ENCODE data around the gene CCDC34.

Gene CCDC34

DNA sequence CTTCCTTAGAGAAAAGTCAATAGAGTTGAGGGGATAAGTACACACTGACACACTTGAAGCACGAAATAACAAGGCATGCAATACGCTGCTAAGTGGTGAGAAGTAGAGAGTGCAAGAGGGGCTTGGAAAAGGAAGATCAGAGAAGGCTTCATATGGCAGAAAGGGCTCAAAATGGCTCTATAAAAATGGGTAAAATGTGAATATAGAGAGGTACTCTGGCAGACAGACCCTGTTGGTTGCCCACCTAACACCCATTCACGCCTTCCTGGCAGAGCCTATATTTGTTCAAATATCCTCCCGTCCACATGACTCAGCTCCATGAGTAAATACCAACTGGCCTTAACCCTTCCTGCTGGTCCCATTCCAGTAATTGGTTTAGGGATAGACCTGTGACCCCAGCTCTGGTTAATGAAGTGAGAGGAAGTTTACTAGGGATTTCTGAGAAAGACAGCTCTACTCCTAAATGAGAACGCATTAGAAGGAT, 38.9 kb upstream of the CCDC34 start:
- Histone ChIP-seq H3K27me3 (ENCODE audit: control insufficient read depth, insufficient read depth, low read length) (no peaks in the 10 kb centered on the region), H3K9ac (ENCODE audit: low read length) (no peak overlapping the region), H3K36me3 (ENCODE audit: control insufficient read depth, insufficient read depth, low read length) (no peaks in the 10 kb centered on the region), H3K4me3 (ENCODE audit: low read length) (no peak overlapping the region), H3K4me1 (ENCODE audit: control insufficient read depth, insufficient read depth, low read length) (no peaks in the 10 kb centered on the region), H3K27ac (ENCODE audit: low read depth, low read length) (no peak overlapping the region)

DNA sequence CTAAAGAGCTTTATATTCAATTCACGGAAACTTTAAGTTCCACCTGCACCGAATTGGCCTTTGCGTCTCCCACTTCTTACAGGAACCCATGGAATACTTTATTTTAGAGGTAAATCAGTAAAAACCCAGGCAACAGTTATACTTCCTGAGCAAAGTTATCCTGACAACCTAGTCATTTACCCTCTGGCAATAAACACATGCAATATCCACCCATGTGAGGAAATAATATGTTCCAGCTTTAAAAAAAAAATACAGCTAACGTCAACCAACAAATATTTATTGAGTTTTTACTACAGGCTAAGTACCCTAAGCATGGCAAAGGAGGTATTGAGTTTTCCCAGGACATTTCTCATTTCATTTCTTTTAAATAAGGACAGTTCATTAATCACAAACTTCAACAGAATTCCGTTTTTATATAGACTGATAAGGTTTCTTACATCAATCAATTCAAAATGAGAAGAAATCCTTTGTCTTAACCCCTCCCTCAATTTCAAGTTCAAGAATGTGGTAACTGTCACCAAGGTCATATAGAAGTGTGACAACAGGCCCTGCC, 38.3 kb upstream of the CCDC34 start:
- Histone ChIP-seq H3K27ac (ENCODE audit: low read depth, low read length) (no peak overlapping the region), H3K9ac (ENCODE audit: low read length) (no peak overlapping the region), H3K27me3 (ENCODE audit: control insufficient read depth, insufficient read depth, low read length) (no peaks in the 10 kb centered on the region), H3K4me1 (ENCODE audit: control insufficient read depth, insufficient read depth, low read length) (no peaks in the 10 kb centered on the region), H3K36me3 (ENCODE audit: control insufficient read depth, insufficient read depth, low read length) (no peaks in the 10 kb centered on the region), H3K4me3 (ENCODE audit: low read length) (no peak overlapping the region)

DNA sequence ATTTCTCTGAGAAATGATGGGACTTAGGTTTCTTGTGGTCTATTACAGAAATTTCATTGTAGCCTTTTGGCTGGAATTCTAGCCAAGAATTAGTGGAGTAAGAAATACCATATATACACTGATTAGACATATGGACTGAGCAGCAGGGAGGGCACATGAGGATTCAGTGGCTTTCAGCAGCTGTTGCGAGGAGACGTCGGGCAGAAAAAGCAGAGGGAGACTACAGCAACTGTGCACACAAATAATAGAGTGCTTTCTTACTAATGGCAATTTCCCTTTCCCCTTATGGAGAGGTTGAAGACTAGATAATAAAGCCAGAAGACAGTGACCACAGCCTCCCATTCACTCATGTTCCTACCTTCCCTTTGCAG, 35.4 kb upstream of the CCDC34 start:
- Histone ChIP-seq H3K36me3 (ENCODE audit: control insufficient read depth, insufficient read depth, low read length) (no peaks in the 10 kb centered on the region), H3K4me1 (ENCODE audit: control insufficient read depth, insufficient read depth, low read length) (no peaks in the 10 kb centered on the region), H3K9ac (ENCODE audit: low read length) (no peak overlapping the region), H3K27ac (ENCODE audit: low read depth, low read length) (no peak overlapping the region), H3K27me3 (ENCODE audit: control insufficient read depth, insufficient read depth, low read length) (no peaks in the 10 kb centered on the region), H3K4me3 (ENCODE audit: low read length) (no peak overlapping the region)

DNA sequence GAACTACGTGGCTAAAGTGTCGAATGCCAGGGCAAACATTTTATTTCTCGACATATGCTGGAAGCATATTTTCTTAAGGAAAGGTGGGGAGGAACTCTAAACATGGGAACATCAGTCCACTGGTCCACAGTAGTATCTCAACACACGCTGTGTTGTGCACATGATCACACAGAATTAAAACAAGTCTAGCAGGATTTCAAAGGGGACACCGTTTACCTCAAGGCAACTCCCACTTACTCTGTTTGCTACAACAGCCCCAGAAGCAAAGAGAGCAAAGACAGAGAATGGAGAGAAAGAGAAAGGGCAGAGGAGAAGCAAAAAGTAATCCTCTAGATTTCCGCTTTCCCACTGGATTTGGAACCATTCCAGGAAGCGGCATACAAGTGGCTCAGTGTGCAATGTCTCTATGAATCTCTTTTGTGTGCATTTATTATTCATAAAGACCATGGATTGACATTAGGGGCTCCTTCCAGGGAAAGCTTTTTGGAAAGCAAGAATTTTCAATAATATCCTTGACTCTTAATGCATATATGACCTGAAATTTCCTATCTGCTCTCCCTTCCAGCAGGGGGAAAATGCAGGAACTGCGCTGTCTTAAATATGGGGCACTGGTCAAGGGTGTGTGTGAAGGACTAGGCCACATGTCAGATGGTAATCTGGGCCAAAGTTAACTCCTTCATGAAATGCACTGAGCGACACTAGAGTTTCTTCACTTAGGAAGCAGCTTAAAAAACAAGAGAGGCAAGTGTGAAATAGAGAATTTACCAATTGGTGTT, 34.8 kb upstream of the CCDC34 start:
- Histone ChIP-seq H3K9ac (ENCODE audit: low read length) (no peak overlapping the region), H3K27me3 (ENCODE audit: control insufficient read depth, insufficient read depth, low read length) (no peaks in the 10 kb centered on the region), H3K4me1 (ENCODE audit: control insufficient read depth, insufficient read depth, low read length) (peaks cover under 1% of the 10 kb centered on the region), H3K36me3 (ENCODE audit: control insufficient read depth, insufficient read depth, low read length) (no peaks in the 10 kb centered on the region), H3K27ac (ENCODE audit: low read depth, low read length) (no peak overlapping the region), H3K4me3 (ENCODE audit: low read length) (no peak overlapping the region)

DNA sequence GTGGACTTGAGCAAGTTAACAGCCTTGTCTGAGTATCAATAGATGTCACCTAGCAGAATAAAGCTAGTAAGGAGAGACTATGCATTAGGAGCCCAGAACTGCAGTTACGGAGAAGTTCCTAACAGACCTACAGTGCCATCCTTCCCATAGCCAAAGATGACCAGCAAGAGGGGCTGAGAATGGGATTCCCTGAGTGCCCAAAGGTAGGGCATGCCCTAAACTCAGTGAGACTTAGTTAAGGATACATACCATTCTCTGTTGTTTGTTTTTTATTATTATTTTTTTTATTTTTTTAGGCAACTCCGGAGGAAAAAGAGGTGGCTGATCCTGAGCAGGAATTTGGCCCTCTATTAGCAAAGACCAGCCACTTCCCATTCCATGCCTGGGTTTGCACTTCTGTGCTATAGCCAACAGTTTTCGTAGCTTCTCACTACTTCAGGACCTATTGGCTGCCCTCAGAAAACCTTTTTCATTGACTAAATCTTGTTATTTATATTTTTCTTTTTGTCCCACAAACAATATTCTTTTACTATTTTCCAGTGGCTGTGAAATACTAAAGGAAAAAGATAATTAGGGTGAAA, 33.3 kb upstream of the CCDC34 start:
- H3K36me3 ChIP-seq (ENCODE audit: control insufficient read depth, insufficient read depth, low read length), result no peaks in the 10 kb centered on the region
- H3K4me3 ChIP-seq (ENCODE audit: low read length), result no peak overlapping the region
- H3K27me3 ChIP-seq (ENCODE audit: control insufficient read depth, insufficient read depth, low read length), result no peaks in the 10 kb centered on the region
- no peak overlapping the region for H3K27ac ChIP-seq (ENCODE audit: low read depth, low read length)
- H3K4me1 ChIP-seq (ENCODE audit: control insufficient read depth, insufficient read depth, low read length), result peaks cover 4% of the 10 kb centered on the region
- H3K9ac ChIP-seq (ENCODE audit: low read length), result no peak overlapping the region

DNA sequence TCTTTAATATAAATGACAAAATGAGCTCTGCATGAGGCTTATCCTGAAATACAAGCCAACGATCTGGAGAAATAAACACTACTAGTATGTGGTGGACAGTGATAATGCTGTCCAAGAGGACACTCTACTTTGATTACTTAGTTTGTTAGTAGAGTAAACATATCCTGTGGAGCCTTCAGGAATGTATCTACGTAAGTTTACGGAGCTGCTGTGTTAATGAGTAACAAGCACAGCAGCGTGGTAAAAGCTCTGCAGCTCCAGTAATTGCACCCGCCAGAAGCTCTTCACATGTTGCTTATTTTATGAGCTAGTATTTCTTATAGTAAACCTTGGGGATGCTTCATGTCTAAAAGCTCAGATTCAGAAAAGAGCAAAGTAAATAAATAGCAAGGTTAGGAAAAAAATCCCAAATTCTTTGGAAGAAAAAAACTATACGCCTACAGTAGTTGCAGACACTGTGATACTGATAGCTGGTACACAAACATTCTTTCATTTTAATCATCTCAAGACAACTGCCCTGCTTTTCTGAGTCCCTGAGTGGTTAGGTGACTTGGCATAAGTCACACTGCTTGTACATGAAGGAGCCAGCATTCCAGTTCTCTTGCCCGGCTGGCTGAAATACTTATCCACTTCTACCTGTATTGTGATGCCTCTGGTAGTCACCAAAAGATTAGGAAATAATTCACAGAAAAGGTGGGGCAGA, 32.7 kb upstream of the CCDC34 start:
- Histone ChIP-seq H3K27ac (ENCODE audit: low read depth, low read length) (peak overlapping the region; percentile 10), H3K4me1 (ENCODE audit: control insufficient read depth, insufficient read depth, low read length) (peaks cover 4% of the 10 kb centered on the region), H3K36me3 (ENCODE audit: control insufficient read depth, insufficient read depth, low read length) (no peaks in the 10 kb centered on the region), H3K4me3 (ENCODE audit: low read length) (no peak overlapping the region), H3K9ac (ENCODE audit: low read length) (no peak overlapping the region), H3K27me3 (ENCODE audit: control insufficient read depth, insufficient read depth, low read length) (no peaks in the 10 kb centered on the region)

DNA sequence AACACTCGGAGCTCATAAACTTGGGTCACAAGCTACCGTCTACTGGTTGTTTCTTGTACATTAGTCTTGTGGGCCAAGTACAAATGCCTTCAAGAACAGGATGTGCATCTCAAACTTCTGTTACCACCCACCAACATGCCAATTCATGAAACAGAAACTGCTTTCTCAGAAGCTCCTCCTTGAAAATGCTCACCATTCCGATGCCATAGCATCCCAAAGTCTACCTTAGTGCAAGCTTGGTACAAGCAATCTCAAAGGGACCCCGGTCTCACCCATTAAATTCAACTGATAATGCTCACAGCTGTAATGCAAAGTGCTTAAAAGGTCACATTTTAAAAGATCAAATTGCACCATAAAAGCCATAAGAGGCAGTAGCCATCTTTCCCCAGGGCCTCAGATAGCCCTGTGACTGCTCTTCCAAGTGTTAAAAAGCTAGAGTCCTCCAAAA, 31.8 kb upstream of the CCDC34 start:
- Histone ChIP-seq H3K4me1 (ENCODE audit: control insufficient read depth, insufficient read depth, low read length) (peaks cover 4% of the 10 kb centered on the region), H3K27ac (ENCODE audit: low read depth, low read length) (no peak overlapping the region), H3K27me3 (ENCODE audit: control insufficient read depth, insufficient read depth, low read length) (no peaks in the 10 kb centered on the region), H3K4me3 (ENCODE audit: low read length) (no peak overlapping the region), H3K9ac (ENCODE audit: low read length) (no peak overlapping the region), H3K36me3 (ENCODE audit: control insufficient read depth, insufficient read depth, low read length) (no peaks in the 10 kb centered on the region)

DNA sequence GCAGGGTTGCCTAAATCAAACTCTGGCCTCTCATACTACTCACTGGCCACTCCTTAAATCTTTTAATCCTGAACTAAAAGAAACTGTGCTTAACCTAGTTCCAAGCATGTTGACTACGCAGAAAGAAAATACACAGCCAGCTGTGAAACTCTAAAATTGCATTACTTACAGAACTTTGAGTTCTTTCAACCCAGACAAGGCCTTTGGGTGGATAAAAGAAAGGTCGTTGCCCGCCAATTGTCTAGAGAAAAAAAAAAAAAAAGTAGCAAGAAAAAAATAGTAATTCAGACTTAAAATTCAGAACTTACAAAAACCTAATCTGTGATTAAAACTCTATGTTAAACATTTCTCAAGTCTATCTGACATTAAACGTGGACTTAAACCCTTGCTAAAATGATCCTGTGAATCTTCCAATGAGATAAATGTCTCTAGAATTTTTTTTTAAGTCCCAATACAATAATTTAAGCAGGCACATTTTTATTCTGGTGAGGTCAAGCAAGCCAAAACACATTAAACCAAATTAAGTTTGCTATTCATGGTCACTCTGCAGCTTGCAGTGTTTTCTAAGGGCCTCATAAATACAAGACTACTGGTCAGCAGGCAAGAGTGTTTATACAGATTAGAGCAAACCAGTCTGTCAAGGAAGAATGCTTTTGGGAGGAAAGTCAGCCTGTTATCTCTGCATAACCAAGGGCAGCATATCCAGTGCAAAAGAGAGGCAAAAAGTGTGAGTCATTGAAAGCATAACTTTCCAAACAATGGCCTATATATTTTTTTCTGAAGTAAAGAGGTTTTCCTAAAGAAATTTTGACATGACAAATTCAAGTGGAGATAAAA, 29.5 kb upstream of the CCDC34 start:
- no peak overlapping the region for H3K4me3 ChIP-seq (ENCODE audit: low read length)
- peaks cover 4% of the 10 kb centered on the region for H3K4me1 ChIP-seq (ENCODE audit: control insufficient read depth, insufficient read depth, low read length)

DNA sequence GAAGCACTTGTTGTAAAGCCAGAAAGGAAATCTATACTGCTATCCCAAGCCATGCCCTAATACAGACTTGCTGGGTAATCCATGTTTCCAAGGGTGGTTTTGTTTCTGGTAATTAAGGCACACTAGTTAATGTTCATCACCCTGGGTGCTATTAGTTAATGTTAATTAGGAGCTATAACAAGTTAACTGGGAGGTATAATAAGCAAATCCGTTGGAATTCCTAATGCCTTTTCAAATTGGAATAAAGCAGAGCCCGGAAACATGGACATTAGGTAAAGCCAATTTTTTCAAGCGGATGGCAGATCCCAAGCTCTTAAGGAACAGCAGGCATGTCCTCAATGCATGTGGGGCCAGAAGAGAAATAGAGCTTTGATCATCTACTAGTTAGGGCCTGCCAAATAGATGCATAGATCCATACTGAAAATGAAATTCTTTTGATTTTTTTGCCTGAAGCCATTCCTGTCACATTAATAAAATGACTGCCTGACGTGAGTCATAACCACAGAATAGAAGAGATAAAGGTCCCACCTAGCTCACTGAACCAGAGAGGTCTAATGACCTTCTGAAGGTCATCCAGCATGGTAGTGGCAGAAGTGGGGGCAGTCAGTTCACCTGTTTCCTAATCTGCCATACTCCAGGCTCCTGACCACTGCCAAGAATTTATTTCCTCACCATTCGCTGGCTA, 28.5 kb upstream of the CCDC34 start:
- Histone ChIP-seq H3K27me3 (ENCODE audit: control insufficient read depth, insufficient read depth, low read length) (no peaks in the 10 kb centered on the region), H3K4me1 (ENCODE audit: control insufficient read depth, insufficient read depth, low read length) (peaks cover 4% of the 10 kb centered on the region), H3K9ac (ENCODE audit: low read length) (no peak overlapping the region), H3K36me3 (ENCODE audit: control insufficient read depth, insufficient read depth, low read length) (no peaks in the 10 kb centered on the region), H3K4me3 (ENCODE audit: low read length) (no peak overlapping the region), H3K27ac (ENCODE audit: low read depth, low read length) (no peak overlapping the region)

More for the DNA sequence above, 29.5 kb upstream of the CCDC34 start:
- Histone ChIP-seq H3K9ac (ENCODE audit: low read length) (no peak overlapping the region), H3K27ac (ENCODE audit: low read depth, low read length) (no peak overlapping the region), H3K36me3 (ENCODE audit: control insufficient read depth, insufficient read depth, low read length) (no peaks in the 10 kb centered on the region), H3K27me3 (ENCODE audit: control insufficient read depth, insufficient read depth, low read length) (no peaks in the 10 kb centered on the region)

DNA sequence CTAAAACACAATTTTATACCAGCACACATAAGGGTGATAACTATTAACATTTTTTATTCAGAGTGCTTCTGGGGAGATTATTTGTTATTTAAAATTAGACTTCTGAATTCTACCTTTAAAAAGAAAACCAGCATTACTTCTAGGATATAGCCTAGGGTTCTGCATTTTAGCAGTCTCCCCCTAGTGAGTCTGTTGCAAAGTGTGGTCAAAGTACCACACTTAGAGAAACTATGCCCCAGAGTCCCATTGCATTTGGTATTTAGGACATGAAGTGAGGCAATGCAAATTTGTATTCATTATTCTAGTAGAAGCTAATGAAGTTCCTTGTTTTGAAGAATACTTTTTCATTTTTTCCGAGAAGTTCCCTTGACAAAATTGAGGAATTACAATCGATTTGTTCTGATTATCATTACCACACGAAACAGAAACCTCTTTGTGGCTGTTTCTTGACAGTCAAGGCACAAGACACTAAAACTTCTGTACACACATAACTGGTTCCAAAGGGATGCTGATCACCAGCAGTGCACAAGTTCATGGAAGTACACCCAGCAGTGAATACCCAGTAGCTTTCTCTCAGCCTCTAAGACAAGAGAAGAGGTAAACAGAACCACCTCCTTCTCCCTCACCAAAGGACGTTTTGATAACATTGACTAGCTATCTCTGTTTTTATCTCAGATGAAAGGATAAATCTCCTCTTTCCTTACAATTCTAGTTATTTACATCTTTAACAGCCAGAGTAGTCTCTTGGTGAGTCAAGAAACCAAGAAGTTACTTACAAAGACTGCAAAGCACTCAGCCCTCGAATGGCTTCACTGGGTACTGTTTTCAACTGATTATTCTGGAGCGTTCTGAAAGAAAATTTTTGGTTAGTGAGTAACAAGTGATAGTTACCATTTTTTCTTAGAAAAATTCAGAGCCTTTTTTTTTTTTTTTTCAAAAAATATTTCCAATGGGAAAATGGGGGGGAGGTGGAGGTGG, 27.6 kb upstream of the CCDC34 start:
- no peak overlapping the region for H3K27ac ChIP-seq (ENCODE audit: low read depth, low read length)
- no peak overlapping the region for H3K4me3 ChIP-seq (ENCODE audit: low read length)
- no peaks in the 10 kb centered on the region for H3K36me3 ChIP-seq (ENCODE audit: control insufficient read depth, insufficient read depth, low read length)
- H3K4me1 ChIP-seq (ENCODE audit: control insufficient read depth, insufficient read depth, low read length), result peaks cover 4% of the 10 kb centered on the region
- H3K9ac ChIP-seq (ENCODE audit: low read length), result no peak overlapping the region
- H3K27me3 ChIP-seq (ENCODE audit: control insufficient read depth, insufficient read depth, low read length), result no peaks in the 10 kb centered on the region

DNA sequence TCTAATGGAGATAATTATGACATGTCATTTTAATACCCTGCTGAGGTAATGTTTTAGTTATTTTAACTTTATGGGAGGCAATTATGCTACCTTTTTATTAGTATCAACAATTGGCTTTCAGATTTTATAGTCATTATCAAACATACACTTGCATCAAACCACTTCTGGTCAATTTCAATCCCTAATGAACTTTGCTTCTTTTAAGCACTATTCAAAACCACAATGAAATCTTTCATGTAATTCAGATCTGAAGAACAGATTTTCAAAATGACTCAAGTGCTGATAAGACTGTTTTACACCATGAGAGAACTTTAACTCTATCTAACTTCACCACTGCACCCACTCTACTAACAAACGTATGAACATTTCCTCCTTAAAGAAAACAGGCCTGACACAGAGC, 25.9 kb upstream of the CCDC34 start:
- no peak overlapping the region for H3K9ac ChIP-seq (ENCODE audit: low read length)
- H3K27ac ChIP-seq (ENCODE audit: low read depth, low read length), result no peak overlapping the region
- H3K27me3 ChIP-seq (ENCODE audit: control insufficient read depth, insufficient read depth, low read length), result no peaks in the 10 kb centered on the region
- no peaks in the 10 kb centered on the region for H3K36me3 ChIP-seq (ENCODE audit: control insufficient read depth, insufficient read depth, low read length)
- H3K4me3 ChIP-seq (ENCODE audit: low read length), result no peak overlapping the region
- peaks cover 4% of the 10 kb centered on the region for H3K4me1 ChIP-seq (ENCODE audit: control insufficient read depth, insufficient read depth, low read length)

Measured in rectal smooth muscle tissue (tissue), 1 donor.